Left renal pelvis (tissue), 4 donors: Measurements from ENCODE around the gene SCAMP3. TPM values are rescaled to one million over a fixed set of nuclear protein-coding genes. Genes with fewer than 3 reads are reported as not detected.

ENCODE experiments used
- DNase-seq, 4 donors: peaks; one replicate each; pipeline ENCODE4 v3.0.0-alpha.2; 2013; ENCODE audit warnings: low read depth in 4 of 4, low spot score in 3 of 4
- polyA plus RNA-seq, 4 donors: library from polyadenylated mRNA; unstranded; fragments of 120-200 nt; gene quantifications; one replicate each; pipeline ENCODE4 v1.2.1, GENCODE V29; 2013; ENCODE audit not compliant: insufficient read length in 4 of 4

Gene SCAMP3
- polyA plus RNA-seq, 4 donors, result 45.9 to 72.1 (median 58.9) TPM

- peak in 1 of 4 donors; percentile 83 for DNase-seq
Measured at GRCh38 chr1:155208541-155209311, 53.4 kb downstream of the SCAMP3 start, which contains the start of gene MTX1. Gene MTX1 (plus strand): TSS chr1:155208695. CDS start chr1:155208805, 110 bp downstream.

- no peak for DNase-seq
Measured at GRCh38 chr1:155207806-155208540, 54.2 kb downstream of the SCAMP3 start, which contains the start of gene THBS3. Gene THBS3 (minus strand): TSS chr1:155207897. CDS start chr1:155207876, 21 bp downstream.

- no peak for DNase-seq
Measured at GRCh38 chr1:155206891-155207805, 55.0 kb downstream of the SCAMP3 start.

Other genes with a start within 250 kb of the SCAMP3 start
- gene DCST2, start 228.6 kb downstream of the SCAMP3 start, polyA plus RNA-seq, result 1 to 10 TPM in 3 of 4 donors, under 1 TPM in 1; 0.78 to 2.7 (median 1.5) TPM
- gene DCST1, start 228.5 kb downstream of the SCAMP3 start, polyA plus RNA-seq, result under 1 TPM; 0.21 to 0.41 (median 0.29) TPM
- gene ADAM15, start 211.0 kb downstream of the SCAMP3 start, polyA plus RNA-seq, result 10 to 100 TPM; 37.6 to 53.1 (median 46.2) TPM
- 10 to 100 TPM; 19.2 to 24.8 (median 19.5) TPM for gene EFNA4, start 198.6 kb downstream of the SCAMP3 start, polyA plus RNA-seq
- gene EFNA3, start 183.5 kb downstream of the SCAMP3 start, polyA plus RNA-seq, result 1 to 10 TPM; 5.7 to 7.8 (median 6.3) TPM
- 10 to 100 TPM; 23.7 to 69.5 (median 63.0) TPM for gene EFNA1, start 134.5 kb downstream of the SCAMP3 start, polyA plus RNA-seq
- 10 to 100 TPM; 39.6 to 66.6 (median 54.3) TPM for gene SLC50A1, start 126.5 kb downstream of the SCAMP3 start, polyA plus RNA-seq
- gene DPM3, start 121.8 kb downstream of the SCAMP3 start, polyA plus RNA-seq, result 10 to 100 TPM; 29.4 to 49.8 (median 31.4) TPM
- gene KRTCAP2, start 89.1 kb downstream of the SCAMP3 start, polyA plus RNA-seq, result 100 to 1,000 TPM; 139 to 182 (median 152) TPM
- gene TRIM46, start 88.5 kb downstream of the SCAMP3 start, polyA plus RNA-seq, result 1 to 10 TPM; 2.4 to 6.3 (median 3.2) TPM
- gene THBS3, start 54.5 kb downstream of the SCAMP3 start, polyA plus RNA-seq, result 10 to 100 TPM; 27.7 to 52.9 (median 46.5) TPM
- gene MTX1, start 53.7 kb downstream of the SCAMP3 start, polyA plus RNA-seq, result 10 to 100 TPM; 26.6 to 49.9 (median 39.6) TPM
- gene ENTREP3, start 6.9 kb downstream of the SCAMP3 start, polyA plus RNA-seq, result 10 to 100 TPM; 20.0 to 32.8 (median 24.2) TPM
- 10 to 100 TPM; 70.1 to 93.6 (median 74.8) TPM for gene CLK2, start 11.1 kb upstream of the SCAMP3 start, polyA plus RNA-seq
- 10 to 100 TPM in 2 of 4 donors, 1 to 10 TPM in 2; 8.4 to 11.9 (median 10.1) TPM for gene HCN3, start 15.1 kb upstream of the SCAMP3 start, polyA plus RNA-seq
- gene PKLR, start 39.1 kb upstream of the SCAMP3 start, polyA plus RNA-seq, result 1 to 10 TPM in 3 of 4 donors, under 1 TPM in 1; 0.53 to 8.7 (median 5.7) TPM
- 100 to 1,000 TPM; 110 to 201 (median 171) TPM for gene FDPS, start 46.5 kb upstream of the SCAMP3 start, polyA plus RNA-seq
- gene RUSC1, start 58.5 kb upstream of the SCAMP3 start, polyA plus RNA-seq, result 10 to 100 TPM; 35.4 to 40.6 (median 36.6) TPM